Tibial nerve (tissue), 3 donors: Measurements from ENCODE around the gene PRKG1.

ENCODE experiments used
- POLR2A ChIP-seq, 2 donors: fragments of 450-650 bp; IDR thresholded peaks; one replicate each; pipeline ENCODE4 v1.6.1; 2017; ENCODE audit warnings: antibody characterized with exemption in 2 of 2, mild to moderate bottlenecking in 2 of 2, moderate library complexity in 2 of 2
- TF ChIP-seq, protein P1 (sequence below), 5 experiments: fragments of 200-600 bp in 3 of 5; fragments of 450-650 bp in 2 of 5; sonication (generic) in 3 of 5; IDR thresholded peaks; one replicate each; pipeline ENCODE4 v1.5.1; 2016 to 2019; ENCODE audit warnings: antibody characterized with exemption in 5 of 5, mild to moderate bottlenecking in 3 of 5, moderate library complexity in 2 of 5

DNA sequence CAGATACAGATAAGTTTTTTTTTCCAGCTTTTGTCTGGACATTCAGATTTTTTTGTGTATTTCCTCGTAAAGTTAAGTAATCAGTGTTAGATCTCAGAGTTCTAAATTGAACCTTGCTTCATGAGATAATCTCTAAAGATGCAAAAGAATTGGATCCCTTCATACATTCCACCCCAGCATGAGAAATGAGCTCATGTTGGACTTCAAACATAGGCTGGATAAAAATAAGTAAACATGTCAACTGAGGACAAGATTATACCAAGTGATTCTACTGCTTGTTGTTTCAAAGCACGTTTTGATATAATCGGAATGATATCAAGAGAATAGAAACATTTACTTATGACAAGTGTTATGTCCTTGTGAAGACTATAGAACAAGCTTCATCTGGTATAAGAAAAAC is 1122.8 kb downstream of the PRKG1 start:
- TF ChIP-seq, protein P1, sequence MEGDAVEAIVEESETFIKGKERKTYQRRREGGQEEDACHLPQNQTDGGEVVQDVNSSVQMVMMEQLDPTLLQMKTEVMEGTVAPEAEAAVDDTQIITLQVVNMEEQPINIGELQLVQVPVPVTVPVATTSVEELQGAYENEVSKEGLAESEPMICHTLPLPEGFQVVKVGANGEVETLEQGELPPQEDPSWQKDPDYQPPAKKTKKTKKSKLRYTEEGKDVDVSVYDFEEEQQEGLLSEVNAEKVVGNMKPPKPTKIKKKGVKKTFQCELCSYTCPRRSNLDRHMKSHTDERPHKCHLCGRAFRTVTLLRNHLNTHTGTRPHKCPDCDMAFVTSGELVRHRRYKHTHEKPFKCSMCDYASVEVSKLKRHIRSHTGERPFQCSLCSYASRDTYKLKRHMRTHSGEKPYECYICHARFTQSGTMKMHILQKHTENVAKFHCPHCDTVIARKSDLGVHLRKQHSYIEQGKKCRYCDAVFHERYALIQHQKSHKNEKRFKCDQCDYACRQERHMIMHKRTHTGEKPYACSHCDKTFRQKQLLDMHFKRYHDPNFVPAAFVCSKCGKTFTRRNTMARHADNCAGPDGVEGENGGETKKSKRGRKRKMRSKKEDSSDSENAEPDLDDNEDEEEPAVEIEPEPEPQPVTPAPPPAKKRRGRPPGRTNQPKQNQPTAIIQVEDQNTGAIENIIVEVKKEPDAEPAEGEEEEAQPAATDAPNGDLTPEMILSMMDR (IDR thresholded peaks at IDR 0.05), result no peak
- TF ChIP-seq POLR2A (IDR thresholded peaks at IDR 0.05), result no peak
